Endothelial cell (in vitro differentiated cells): ENCODE results near the gene TMEFF2. TPM values are rescaled to one million over a fixed set of nuclear protein-coding genes. Genes with fewer than 3 reads are reported as not detected.
"Not testable (repeated sequence)": the region's sequence is repeated elsewhere in the genome, so short reads cannot be mapped to it uniquely, and the experiment has no call there.

Source experiments
- DNase-seq: peaks from one replicate; pipeline ENCODE4 v3.0.0; 2021; ENCODE audit warnings: low spot score
- H3K27ac Mint-ChIP-seq: one replicate; pipeline ENCODE4 v1.8.0; 2021; ENCODE audit warnings: mixed read lengths, inconsistent platforms; ENCODE audit not compliant: unreplicated experiment
- H3K27me3 Mint-ChIP-seq: one replicate; pipeline ENCODE4 v1.8.0; 2021; ENCODE audit warnings: mild to moderate bottlenecking, moderate library complexity, mixed read lengths, inconsistent platforms; ENCODE audit not compliant: unreplicated experiment
- H3K36me3 Mint-ChIP-seq: one replicate; pipeline ENCODE4 v1.8.0; 2021; ENCODE audit warnings: mild to moderate bottlenecking, low read depth, mixed read lengths, inconsistent platforms; ENCODE audit not compliant: unreplicated experiment
- H3K4me1 Mint-ChIP-seq: one replicate; pipeline ENCODE4 v1.8.0; 2021; ENCODE audit warnings: mild to moderate bottlenecking, mixed read lengths, inconsistent platforms; ENCODE audit not compliant: unreplicated experiment
- H3K4me3 Mint-ChIP-seq: one replicate; pipeline ENCODE4 v1.8.0; 2021; ENCODE audit warnings: mild to moderate bottlenecking, mixed read lengths, inconsistent platforms; ENCODE audit not compliant: unreplicated experiment
- H3K9me3 Mint-ChIP-seq: one replicate; pipeline ENCODE4 v1.8.0; 2021; ENCODE audit warnings: mixed read lengths, inconsistent platforms; ENCODE audit not compliant: unreplicated experiment
- CTCF ChIP-seq: fragments of 200-600 bp; sonication (generic); IDR thresholded peaks from one replicate; pipeline ENCODE4 v1.5.0; 2021; ENCODE audit warnings: antibody characterized with exemption; ENCODE audit not compliant: unreplicated experiment
- total RNA-seq: library from RNA; stranded (reverse); fragmentation: NEBNext Ultra II Directional; extraction: Animal tissue kit (Norgen Biotek cat#: 25700); gene quantifications from one replicate; pipeline ENCODE4 v1.2.1, GENCODE V29; 2021; ENCODE audit not compliant: unreplicated experiment

TMEFF2 gene
- total RNA-seq, 1 donor from 2014 or later: 0.10 TPM

- peaks cover 5% of the 10 kb centered on the region for H3K4me1 Mint-ChIP-seq
These were observed 75.2 kb downstream of the TMEFF2 start for GRCh38 chr2:192119536-192119935.

DNA sequence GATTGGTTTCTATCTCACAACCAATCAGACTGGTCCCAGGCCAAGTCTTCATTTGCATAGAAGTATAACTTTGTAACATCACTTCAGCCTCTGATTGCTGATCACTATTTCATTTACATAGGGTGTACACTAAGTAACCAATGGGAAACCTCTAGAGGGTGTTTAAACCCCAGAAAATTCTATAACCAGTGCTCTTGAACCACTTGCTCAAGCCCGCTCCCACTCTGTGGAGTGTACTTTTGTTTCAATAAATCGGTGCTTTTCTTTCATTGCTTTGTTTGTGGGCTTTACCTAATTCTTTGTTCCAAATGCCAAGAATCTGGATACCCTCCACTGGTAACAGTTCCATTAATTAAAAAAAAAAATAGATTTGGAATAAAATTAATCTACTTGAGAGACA is 77.0 kb downstream of the TMEFF2 start:
- Mint-ChIP-seq H3K27me3 (no peaks in the 10 kb centered on the region), H3K4me3 (no peak overlapping the region), H3K4me1 (peaks cover 5% of the 10 kb centered on the region), H3K9me3 (no peaks in the 10 kb centered on the region), H3K36me3 (no peaks in the 10 kb centered on the region), H3K27ac (no peak overlapping the region)
- no peak for DNase-seq
- TF ChIP-seq CTCF: no peak

More at GRCh38 chr2:192119536-192119935, 75.2 kb downstream of the TMEFF2 start:
- H3K4me3 Mint-ChIP-seq: no peak overlapping the region
- no peaks in the 10 kb centered on the region for H3K27me3 Mint-ChIP-seq
- no peak for DNase-seq
- H3K9me3 Mint-ChIP-seq: no peaks in the 10 kb centered on the region
- no peak overlapping the region for H3K27ac Mint-ChIP-seq
- TF ChIP-seq CTCF: no peak
- H3K36me3 Mint-ChIP-seq: no peaks in the 10 kb centered on the region

DNA sequence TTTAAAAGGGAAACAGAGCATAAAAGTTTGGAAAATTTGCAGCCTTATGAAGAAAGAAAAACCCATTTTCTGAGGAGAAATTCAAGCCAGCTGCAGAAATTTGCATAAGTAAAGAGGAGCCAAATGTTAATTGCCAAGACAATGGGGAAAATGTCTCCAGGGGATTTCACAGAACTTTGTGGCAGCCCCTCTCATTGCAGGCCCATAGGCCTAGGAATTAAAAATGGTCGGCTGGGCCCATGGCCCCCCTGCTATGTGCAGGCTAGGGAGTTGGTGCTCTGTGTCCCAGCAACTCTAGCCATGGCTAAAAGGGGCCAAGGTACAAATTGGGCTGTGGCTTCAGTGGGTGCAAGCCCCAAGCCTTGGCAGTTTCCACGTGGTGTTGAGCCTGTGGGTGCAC is 83.2 kb downstream of the TMEFF2 start:
- not testable (repeated sequence) for H3K36me3 Mint-ChIP-seq, DNase-seq, H3K27ac Mint-ChIP-seq, H3K27me3 Mint-ChIP-seq, H3K4me3 Mint-ChIP-seq, H3K4me1 Mint-ChIP-seq, H3K9me3 Mint-ChIP-seq

DNA sequence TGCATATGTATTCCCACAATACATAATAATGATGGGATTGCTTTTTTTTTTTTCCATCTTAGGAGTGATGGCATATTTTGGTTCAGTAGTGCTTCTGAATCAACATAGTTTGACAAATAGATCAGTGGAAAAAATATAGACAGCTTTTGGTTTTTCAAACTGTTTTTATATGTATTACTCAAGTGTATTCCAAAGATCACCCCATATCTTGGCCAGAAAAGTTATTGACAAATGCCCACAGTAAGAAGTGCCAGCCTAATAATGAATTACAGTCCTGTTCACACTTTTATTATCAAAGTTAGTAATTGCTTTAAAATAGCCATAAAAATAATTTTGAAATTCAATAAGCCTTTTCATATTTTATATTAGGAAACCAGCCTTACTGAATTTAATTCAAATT is 95.0 kb downstream of the TMEFF2 start:
- Mint-ChIP-seq H3K4me1 (no peaks in the 10 kb centered on the region), H3K9me3 (no peaks in the 10 kb centered on the region), H3K4me3 (no peak overlapping the region), H3K27me3 (no peaks in the 10 kb centered on the region), H3K27ac (no peak overlapping the region), H3K36me3 (no peaks in the 10 kb centered on the region)
- DNase-seq: no peak
- TF ChIP-seq CTCF: no peak

- Mint-ChIP-seq H3K9me3 (no peaks in the 10 kb centered on the region), H3K4me1 (no peaks in the 10 kb centered on the region), H3K4me3 (no peak overlapping the region), H3K36me3 (no peaks in the 10 kb centered on the region), H3K27me3 (no peaks in the 10 kb centered on the region), H3K27ac (no peak overlapping the region)
- TF ChIP-seq CTCF: no peak
- no peak for DNase-seq
These were observed 95.8 kb downstream of the TMEFF2 start for GRCh38 chr2:192098814-192099491.
